ES-I3 (cell line): ENCODE measurements around the gene PYM1.

ENCODE experiments used
- H3K36me3 ChIP-seq: 2 replicates; pipeline ENCODE4 v1.6.1; 2013; ENCODE audit warnings: mild to moderate bottlenecking, low read length, control low read depth, moderate library complexity; ENCODE audit not compliant: insufficient read depth
- H3K4me1 ChIP-seq: 2 replicates; pipeline ENCODE4 v1.6.1; 2013; ENCODE audit warnings: mild to moderate bottlenecking, control low read depth, low read length; ENCODE audit not compliant: insufficient read depth
- H3K9ac ChIP-seq: 2 replicates; pipeline ENCODE4 v1.6.1; 2013; ENCODE audit warnings: low read depth, mild to moderate bottlenecking, low read length, moderate library complexity
- H3K9me3 ChIP-seq: 2 replicates; pipeline ENCODE4 v1.6.1; 2013; ENCODE audit warnings: mild to moderate bottlenecking, low read length, moderate library complexity; ENCODE audit not compliant: control insufficient read depth, insufficient read depth

Gene PYM1

GRCh38 chr12:55861871-55862270 is 65.8 kb downstream of the PYM1 start:
- Histone ChIP-seq H3K9me3 (no peaks in the 10 kb centered on the region), H3K4me1 (peaks cover 2% of the 10 kb centered on the region; the same call in 1 of the 2 replicates), H3K9ac (no peak overlapping the region), H3K36me3 (no peaks in the 10 kb centered on the region)

- H3K36me3 ChIP-seq, result no peaks in the 10 kb centered on the region
These were observed 66.3 kb downstream of the PYM1 start for GRCh38 chr12:55861396-55861795.

GRCh38 chr12:55852740-55853139 is 75.0 kb downstream of the PYM1 start:
- H3K9me3 ChIP-seq, result no peaks in the 10 kb centered on the region
- H3K4me1 ChIP-seq, result peaks cover 12% of the 10 kb centered on the region
- H3K9ac ChIP-seq, result no peak overlapping the region
- no peaks in the 10 kb centered on the region for H3K36me3 ChIP-seq

More at GRCh38 chr12:55861396-55861795, 66.3 kb downstream of the PYM1 start:
- H3K4me1 ChIP-seq, result peaks cover 4% of the 10 kb centered on the region; the same call in 1 of the 2 replicates
- H3K9me3 ChIP-seq, result no peaks in the 10 kb centered on the region
- no peak overlapping the region for H3K9ac ChIP-seq
